Measurements from ENCODE around the gene FARP1.

FARP1 gene

GRCh38 chr13:98279473-98280175, 136.7 kb downstream of the FARP1 start:
- H3K27ac ChIP-seq: no peak overlapping the region
- no peaks in the 10 kb centered on the region for H3K9me3 ChIP-seq (ENCODE audit: severe bottlenecking)
- no peak for DNase-seq
- H3K4me3 ChIP-seq (ENCODE audit: low read depth, low read length): no peak overlapping the region
- TF ChIP-seq CTCF (IDR thresholded peaks at IDR 0.05; ENCODE audit: low read depth, low read length): no peak
- no peaks in the 10 kb centered on the region for H3K36me3 ChIP-seq
- no peaks in the 10 kb centered on the region for H3K27me3 ChIP-seq (ENCODE audit: insufficient read depth, low read depth, severe bottlenecking)

- Histone ChIP-seq H3K9me3 (ENCODE audit: severe bottlenecking) (no peaks in the 10 kb centered on the region), H3K36me3 (no peaks in the 10 kb centered on the region), H3K4me3 (ENCODE audit: low read depth, low read length) (no peak overlapping the region), H3K27me3 (ENCODE audit: insufficient read depth, low read depth, severe bottlenecking) (no peaks in the 10 kb centered on the region), H3K27ac (no peak overlapping the region)
- no peak for DNase-seq
- no peak for TF ChIP-seq CTCF (IDR thresholded peaks at IDR 0.05; ENCODE audit: low read depth, low read length)
These were observed 137.2 kb downstream of the FARP1 start for GRCh38 chr13:98280176-98280510.

- peak overlapping the region; percentile 8 for H3K4me3 ChIP-seq (ENCODE audit: low read depth, low read length)
- no peaks in the 10 kb centered on the region for H3K27me3 ChIP-seq (ENCODE audit: insufficient read depth, low read depth, severe bottlenecking)
- H3K27ac ChIP-seq: peak overlapping the region; percentile 94
- no peak for TF ChIP-seq CTCF (IDR thresholded peaks at IDR 0.05; ENCODE audit: low read depth, low read length)
- no peaks in the 10 kb centered on the region for H3K9me3 ChIP-seq (ENCODE audit: severe bottlenecking)
- DNase-seq: peak; percentile 82
- no peaks in the 10 kb centered on the region for H3K36me3 ChIP-seq
These were observed 141.8 kb downstream of the FARP1 start for GRCh38 chr13:98284679-98285078.

GRCh38 chr13:98285317-98285716, 142.4 kb downstream of the FARP1 start:
- Histone ChIP-seq H3K27ac (peak overlapping the region; percentile 94), H3K9me3 (ENCODE audit: severe bottlenecking) (no peaks in the 10 kb centered on the region), H3K27me3 (ENCODE audit: insufficient read depth, low read depth, severe bottlenecking) (no peaks in the 10 kb centered on the region), H3K36me3 (no peaks in the 10 kb centered on the region), H3K4me3 (ENCODE audit: low read depth, low read length) (peak overlapping the region; percentile 8)
- peak; percentile 72 for DNase-seq
- TF ChIP-seq CTCF (IDR thresholded peaks at IDR 0.05; ENCODE audit: low read depth, low read length): no peak

- H3K9me3 ChIP-seq (ENCODE audit: severe bottlenecking): no peaks in the 10 kb centered on the region
- no peaks in the 10 kb centered on the region for H3K36me3 ChIP-seq
- peak overlapping the region; percentile 8 for H3K4me3 ChIP-seq (ENCODE audit: low read depth, low read length)
- H3K27ac ChIP-seq: peak overlapping the region; percentile 94
- no peaks in the 10 kb centered on the region for H3K27me3 ChIP-seq (ENCODE audit: insufficient read depth, low read depth, severe bottlenecking)
- peak; percentile 79 for DNase-seq
- no peak for TF ChIP-seq CTCF (IDR thresholded peaks at IDR 0.05; ENCODE audit: low read depth, low read length)
These were observed 143.1 kb downstream of the FARP1 start for GRCh38 chr13:98285852-98286594.
